HepG2 (cell line): Measurements from ENCODE around the gene MEGF6.

Experiments used
- CTCF ChIP-seq: sonication (generic); formaldehyde crosslinking; IDR thresholded peaks from 2 replicates; pipeline ENCODE4 v1.5.0; 2020; ENCODE audit warnings: mild to moderate bottlenecking, missing genetic modification reagents, moderate library complexity
- KDM1A ChIP-seq: IDR thresholded peaks from 2 replicates; pipeline ENCODE4 v1.6.1; 2016; ENCODE audit warnings: missing compliant biosample characterization
- NR3C1 ChIP-seq: sonication (generic); formaldehyde crosslinking; IDR thresholded peaks from 2 replicates; pipeline ENCODE4 v1.4.0; 2020; ENCODE audit warnings: missing genetic modification reagents
- ZNF674 ChIP-seq: sonication (generic); formaldehyde crosslinking; IDR thresholded peaks from 2 replicates; pipeline ENCODE4 v1.5.0; 2020; ENCODE audit warnings: low read depth, mild to moderate bottlenecking, missing genetic modification reagents

GRCh38 chr1:3551711-3552110 is 59.6 kb downstream of the MEGF6 start:
- TF ChIP-seq ZNF674 (CRISPR knock-in tag) (no peak), NR3C1 (CRISPR knock-in tag) (no peak), CTCF (no peak), KDM1A (CRISPR knock-in tag) (no peak)
